DMS53 treated with DMSO at 0.1 percent for 48 hours (cell line): ENCODE measurements around the gene SLC7A7.
A peak's percentile ranks its signal among the peaks of the same experiment; 100 is the strongest.
"Not testable (repeated sequence)": the region's sequence is repeated elsewhere in the genome, so short reads cannot be mapped to it uniquely, and the experiment has no call there.

Experiments
- DNase-seq: peaks from one replicate; lab custom pipeline; 2025; ENCODE audit not compliant: unreplicated experiment; lab: John Stamatoyannopoulos, UW

SLC7A7 gene

GRCh38 chr14:22844221-22845102, 29.2 kb upstream of the SLC7A7 start:
- DNase-seq, result no peak

GRCh38 chr14:22843123-22843925, 28.1 kb upstream of the SLC7A7 start:
- DNase-seq, result no peak

- DNase-seq, result no peak
Measured at GRCh38 chr14:22842211-22843122, 27.2 kb upstream of the SLC7A7 start.

- DNase-seq, result no peak
Measured at GRCh38 chr14:22841769-22842168, 26.5 kb upstream of the SLC7A7 start.

DNA sequence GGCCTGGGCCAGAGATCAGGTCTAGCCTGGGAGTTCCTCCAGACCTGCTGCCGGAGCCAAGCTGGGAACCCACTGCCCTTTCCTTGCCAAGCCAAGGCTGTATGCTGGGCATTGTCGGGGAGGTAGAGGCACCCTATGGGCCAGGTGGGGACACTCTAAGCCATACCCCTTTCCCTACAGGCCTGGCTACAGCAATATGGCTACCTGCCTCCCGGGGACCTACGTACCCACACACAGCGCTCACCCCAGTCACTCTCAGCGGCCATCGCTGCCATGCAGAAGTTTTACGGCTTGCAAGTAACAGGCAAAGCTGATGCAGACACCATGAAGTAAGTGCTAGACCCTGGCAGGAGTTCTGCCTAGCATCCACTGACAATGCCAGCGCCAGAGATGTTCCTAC, 26.1 kb upstream of the SLC7A7 start:
- DNase-seq, result no peak

DNA sequence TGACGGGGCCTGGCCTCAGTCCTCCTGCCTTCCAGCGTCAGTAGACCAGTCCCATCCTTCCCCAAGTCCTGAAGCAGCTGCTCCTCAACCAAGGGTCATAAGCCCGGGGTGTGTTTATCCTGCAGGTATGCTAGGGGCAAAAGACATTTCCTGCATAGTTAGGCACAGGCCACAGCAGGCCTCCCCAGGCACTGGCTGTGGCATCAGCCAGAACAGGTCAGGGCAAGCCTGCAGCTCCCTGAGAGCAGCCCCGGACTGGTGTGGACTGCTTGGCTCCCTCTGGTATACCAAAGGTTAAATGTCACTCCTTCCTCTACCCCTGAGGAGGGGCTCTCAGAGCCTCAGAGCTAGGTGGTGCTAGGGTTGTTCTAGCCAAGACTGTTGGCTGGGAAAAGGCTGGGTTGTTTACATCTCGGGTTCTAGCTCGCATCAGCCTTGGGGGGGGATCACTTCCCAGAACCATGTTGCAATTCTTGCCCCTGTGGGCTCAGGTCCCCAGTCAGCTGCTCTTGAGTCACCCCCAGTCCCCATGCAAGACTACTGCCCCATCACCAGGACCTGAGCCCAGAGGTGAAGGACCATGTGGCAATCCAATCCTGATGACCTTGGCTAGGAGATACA, 24.0 kb upstream of the SLC7A7 start:
- DNase-seq, result no peak

- DNase-seq, result no peak
Measured at GRCh38 chr14:22838631-22839041, 23.4 kb upstream of the SLC7A7 start.

GRCh38 chr14:22837750-22838538, 22.7 kb upstream of the SLC7A7 start:
- DNase-seq, result no peak

DNA sequence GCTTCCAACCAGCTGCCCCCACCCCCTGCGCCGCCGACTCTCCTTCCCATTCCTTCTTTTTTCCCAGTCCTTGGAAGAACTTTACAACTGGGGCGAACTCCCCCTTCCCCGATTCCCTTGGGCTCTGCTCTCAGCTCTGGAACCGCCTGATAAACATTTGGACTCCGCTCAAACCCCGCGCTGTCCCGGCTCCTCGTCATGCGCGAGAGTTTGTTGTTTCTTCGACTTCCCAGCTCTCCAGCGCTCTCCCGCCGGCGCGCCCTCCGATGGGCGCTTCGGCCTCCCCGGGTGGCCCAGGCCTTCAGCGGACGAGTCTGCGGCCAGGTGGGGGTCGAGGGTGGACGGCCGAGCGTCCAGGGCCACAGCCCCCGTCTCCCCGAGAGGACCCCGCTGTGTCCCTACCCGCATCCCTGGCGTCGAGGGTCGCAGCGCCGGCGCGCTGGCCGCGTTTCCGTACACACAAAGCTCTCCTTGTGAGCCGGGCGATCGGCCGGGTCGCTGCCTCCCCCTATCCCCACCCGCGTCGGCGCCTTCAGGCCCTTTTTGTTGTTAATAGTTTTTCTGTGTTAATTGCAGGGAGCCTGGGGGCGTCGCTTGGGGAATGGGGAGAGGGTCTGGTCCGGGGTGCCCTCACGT, 22.0 kb upstream of the SLC7A7 start:
- no peak for DNase-seq

- DNase-seq, result no peak
Measured at GRCh38 chr14:22836301-22837113, 21.3 kb upstream of the SLC7A7 start, which contains the start of gene MMP14. TSS of gene MMP14 (plus strand) at chr14:22836585. CDS start at chr14:22836818, 233 bp downstream.

DNA sequence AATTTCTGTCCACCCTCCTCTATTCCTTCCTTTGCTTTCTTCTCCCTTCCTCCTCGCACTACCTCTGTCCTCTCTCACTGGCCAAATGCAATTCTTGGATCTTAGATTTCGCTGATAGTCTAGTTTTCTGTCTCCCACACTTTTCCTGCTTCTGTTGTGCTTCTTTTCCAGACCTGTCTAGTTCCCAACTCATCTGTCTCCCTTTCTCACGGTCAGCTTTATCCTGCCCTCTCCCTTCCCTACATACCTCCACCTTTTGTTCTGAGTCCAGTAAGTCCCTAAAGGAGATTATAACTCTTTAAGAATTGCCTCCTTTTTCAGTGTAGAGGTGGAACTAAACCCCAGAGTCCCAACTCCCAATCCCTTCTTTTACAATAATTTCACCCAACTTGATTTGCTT, 20.3 kb upstream of the SLC7A7 start:
- no peak for DNase-seq

GRCh38 chr14:22830443-22831010, 15.3 kb upstream of the SLC7A7 start:
- DNase-seq, result no peak

DNA sequence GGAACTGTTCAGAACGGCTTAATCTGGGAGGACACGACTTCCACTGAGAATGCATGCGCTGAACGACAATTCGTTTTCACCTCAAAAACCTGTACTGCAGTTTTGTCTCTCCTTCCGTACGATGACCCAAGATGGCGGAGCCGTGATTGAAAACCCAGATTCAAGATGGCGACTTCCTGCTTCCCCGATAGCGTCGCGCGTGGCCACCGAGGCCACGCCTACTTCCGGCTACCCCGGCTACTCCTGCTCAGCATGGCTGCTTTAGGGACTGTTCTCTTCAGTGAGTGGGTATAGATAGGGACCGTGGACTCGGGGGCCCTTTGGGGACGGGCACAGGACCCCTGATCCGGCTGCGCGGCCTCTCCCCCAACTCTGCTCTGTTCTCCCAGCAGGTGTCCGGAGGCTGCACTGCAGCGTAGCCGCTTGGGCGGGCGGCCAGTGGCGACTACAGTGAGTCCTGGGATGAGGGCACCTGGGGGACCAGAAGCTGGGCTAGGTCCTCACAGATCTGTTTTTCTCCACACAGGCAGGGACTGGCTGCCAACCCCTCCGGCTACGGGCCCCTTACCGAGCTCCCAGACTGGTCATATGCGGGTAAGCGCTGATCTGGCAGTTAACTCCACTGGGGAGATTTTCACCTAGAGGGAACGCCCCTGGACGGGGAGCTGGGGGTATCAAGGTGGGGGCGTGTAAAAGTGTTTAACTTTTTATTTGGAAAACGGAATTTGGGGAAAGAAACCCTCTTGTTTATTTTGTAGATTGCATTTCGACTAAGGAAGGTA, 14.6 kb upstream of the SLC7A7 start, which contains the start of gene MRPL52:
Gene MRPL52 (plus strand): TSS at position 227 of the 782 bp plus-strand sequence. CDS start 26 bp downstream, at position 253.
- DNase-seq, result peak; percentile 59

- DNase-seq, result not testable (repeated sequence)
Measured at GRCh38 chr14:22829076-22829660, 13.9 kb upstream of the SLC7A7 start.

GRCh38 chr14:22824711-22825359, 9.6 kb upstream of the SLC7A7 start:
- no peak for DNase-seq

GRCh38 chr14:22822571-22823098, 7.4 kb upstream of the SLC7A7 start:
- DNase-seq, result peak; percentile 18
